ENCODE results near the gene TRAPPC2L. TPM values are rescaled to one million over a fixed set of nuclear protein-coding genes. Genes with fewer than 3 reads are reported as not detected.

Gene TRAPPC2L
- total and polyA plus RNA-seq, 2 of the 13 experiments (the other 11 are each of a cell fraction or from before 2014, with no cell fraction given) = 96.3 to 107 TPM

- 0 out of 2 replicates have a peak, but pooled peaks have one; percentile 54 for TF ChIP-seq ZNF800 (CRISPR knock-in tag; IDR thresholded peaks at IDR 0.05)
- peak in 1 of 2 experiments; percentile 68; a peak in 1 of 4 replicates for TF ChIP-seq KLF16 (CRISPR knock-in tag; IDR thresholded peaks at IDR 0.05)
- peak; percentile 22; the same call in 1 of the 2 replicates for TF ChIP-seq NCOA2 (CRISPR knock-in tag; IDR thresholded peaks at IDR 0.05)
- TF ChIP-seq MZF1 (CRISPR knock-in tag; IDR thresholded peaks at IDR 0.05; ENCODE audit: borderline replicate concordance) = 0 out of 2 replicates have a peak, but pooled peaks have one; percentile 80
- TF ChIP-seq PRDM4 (CRISPR knock-in tag; IDR thresholded peaks at IDR 0.05; ENCODE audit: borderline replicate concordance) = no peak
- no peak for TF ChIP-seq THYN1 (CRISPR knock-in tag; IDR thresholded peaks at IDR 0.05; ENCODE audit: borderline replicate concordance, low read depth)
- TF ChIP-seq ZNF780A (CRISPR knock-in tag; IDR thresholded peaks at IDR 0.05) = peak; percentile 41; the same call in 1 of the 2 replicates
- TF ChIP-seq, protein P1, sequence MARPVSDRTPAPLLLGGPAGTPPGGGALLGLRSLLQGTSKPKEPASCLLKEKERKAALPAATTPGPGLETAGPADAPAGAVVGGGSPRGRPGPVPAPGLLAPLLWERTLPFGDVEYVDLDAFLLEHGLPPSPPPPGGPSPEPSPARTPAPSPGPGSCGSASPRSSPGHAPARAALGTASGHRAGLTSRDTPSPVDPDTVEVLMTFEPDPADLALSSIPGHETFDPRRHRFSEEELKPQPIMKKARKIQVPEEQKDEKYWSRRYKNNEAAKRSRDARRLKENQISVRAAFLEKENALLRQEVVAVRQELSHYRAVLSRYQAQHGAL (CRISPR knock-in tag; IDR thresholded peaks at IDR 0.05; ENCODE audit: not compliant biosample characterization) = no peak
- TF ChIP-seq ZNF143 (CRISPR knock-in tag; IDR thresholded peaks at IDR 0.05) = peak; percentile 36; the same call in 1 of the 2 replicates
- TF ChIP-seq ZNF674 (CRISPR knock-in tag; IDR thresholded peaks at IDR 0.05; ENCODE audit: low read depth) = no peak
- TF ChIP-seq ZNF296 (CRISPR knock-in tag; conservative IDR thresholded peaks at IDR 0.05) = peak; percentile 78; the same call in 1 of the 2 replicates
- TF ChIP-seq HNF1A (IDR thresholded peaks at IDR 0.05; ENCODE audit: low read depth) = no peak
- TF ChIP-seq HNF1A (CRISPR knock-in tag; IDR thresholded peaks at IDR 0.05; ENCODE audit: borderline replicate concordance) = peak; percentile 53; the same call in 1 of the 2 replicates
- no peak for TF ChIP-seq ZNF615 (CRISPR knock-in tag; IDR thresholded peaks at IDR 0.05; ENCODE audit: borderline replicate concordance)
- TF ChIP-seq REXO4 (CRISPR knock-in tag; IDR thresholded peaks at IDR 0.05; ENCODE audit: borderline replicate concordance) = no peak
- peak; percentile 64; the same call in 1 of the 2 replicates for TF ChIP-seq GFI1 (CRISPR knock-in tag; IDR thresholded peaks at IDR 0.05; ENCODE audit: borderline replicate concordance)
- TF ChIP-seq ZNF792 (CRISPR knock-in tag; IDR thresholded peaks at IDR 0.05) = no peak
- TF ChIP-seq GATAD2A (CRISPR knock-in tag; IDR thresholded peaks at IDR 0.05) = no peak
- no peak for TF ChIP-seq ZNF678 (CRISPR knock-in tag; IDR thresholded peaks at IDR 0.05)
Observed at GRCh38 chr16:88856828-88857727, at the start of gene TRAPPC2L, which contains the start of gene GALNS (continued).

Data from HepG2 (cell line).